ENCODE results near the gene MYOZ3. TPM values are rescaled to one million over a fixed set of nuclear protein-coding genes. Genes with fewer than 3 reads are reported as not detected.

The MYOZ3 gene
- total and polyA plus RNA-seq, 9 donors, result 7.2 to 15.7 (median 9.1) TPM

DNA sequence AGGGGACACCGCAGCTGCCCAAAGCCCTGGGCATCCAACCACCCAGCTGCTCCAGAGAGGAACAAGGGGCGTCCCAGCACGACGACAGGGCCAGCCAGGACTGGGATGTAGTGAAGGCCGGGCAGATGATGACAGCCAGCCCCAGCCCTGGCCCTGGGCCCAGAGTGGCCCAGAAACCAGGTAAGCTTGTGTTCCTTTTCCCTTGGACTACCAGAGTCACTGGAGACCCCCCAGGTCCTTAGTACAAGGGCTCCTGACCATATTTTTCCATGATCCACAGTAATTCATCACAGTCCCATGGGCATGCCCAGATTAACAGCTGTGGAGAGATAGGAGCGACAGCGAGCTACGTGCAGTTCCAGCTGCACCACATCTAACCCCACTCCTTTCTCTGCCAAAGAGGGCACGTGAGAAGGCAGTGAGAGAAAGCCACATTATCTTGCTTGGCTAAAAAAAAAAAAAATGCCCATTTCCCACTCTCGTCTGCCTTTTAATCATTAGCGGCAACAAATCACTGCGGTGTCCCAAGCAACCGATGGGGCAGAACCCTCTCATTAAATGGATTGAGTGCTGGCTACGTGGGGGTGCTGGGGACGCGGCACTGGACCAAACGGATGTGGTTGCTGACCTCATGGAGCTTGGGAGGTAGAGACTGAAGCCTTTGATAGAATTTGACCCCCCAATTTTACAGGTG, 42.3 kb upstream of the MYOZ3 start:
- H3K27me3 ChIP-seq (ENCODE audit: control insufficient read depth, insufficient read depth, low read length), result no peaks in the 10 kb centered on the region
- H3K27ac ChIP-seq (ENCODE audit: low read length), result peak overlapping the region; percentile 65
- H3K9me3 ChIP-seq (replicated peaks; ENCODE audit: control insufficient read depth, low read depth, low read length), result no peaks in the 10 kb centered on the region
- 42% methylated on average over 10 of the region's 17 CpGs for WGBS (ENCODE audit: insufficient coverage)
- H3K36me3 ChIP-seq (ENCODE audit: control insufficient read depth, insufficient read depth, low read length), result no peaks in the 10 kb centered on the region
- peaks cover 65% of the 10 kb centered on the region for H3K4me1 ChIP-seq (ENCODE audit: control insufficient read depth, insufficient read depth, low read length)
- DNase-seq, result peak; percentile 81
- H3K4me3 ChIP-seq (ENCODE audit: low read length), result no peak overlapping the region

DNA sequence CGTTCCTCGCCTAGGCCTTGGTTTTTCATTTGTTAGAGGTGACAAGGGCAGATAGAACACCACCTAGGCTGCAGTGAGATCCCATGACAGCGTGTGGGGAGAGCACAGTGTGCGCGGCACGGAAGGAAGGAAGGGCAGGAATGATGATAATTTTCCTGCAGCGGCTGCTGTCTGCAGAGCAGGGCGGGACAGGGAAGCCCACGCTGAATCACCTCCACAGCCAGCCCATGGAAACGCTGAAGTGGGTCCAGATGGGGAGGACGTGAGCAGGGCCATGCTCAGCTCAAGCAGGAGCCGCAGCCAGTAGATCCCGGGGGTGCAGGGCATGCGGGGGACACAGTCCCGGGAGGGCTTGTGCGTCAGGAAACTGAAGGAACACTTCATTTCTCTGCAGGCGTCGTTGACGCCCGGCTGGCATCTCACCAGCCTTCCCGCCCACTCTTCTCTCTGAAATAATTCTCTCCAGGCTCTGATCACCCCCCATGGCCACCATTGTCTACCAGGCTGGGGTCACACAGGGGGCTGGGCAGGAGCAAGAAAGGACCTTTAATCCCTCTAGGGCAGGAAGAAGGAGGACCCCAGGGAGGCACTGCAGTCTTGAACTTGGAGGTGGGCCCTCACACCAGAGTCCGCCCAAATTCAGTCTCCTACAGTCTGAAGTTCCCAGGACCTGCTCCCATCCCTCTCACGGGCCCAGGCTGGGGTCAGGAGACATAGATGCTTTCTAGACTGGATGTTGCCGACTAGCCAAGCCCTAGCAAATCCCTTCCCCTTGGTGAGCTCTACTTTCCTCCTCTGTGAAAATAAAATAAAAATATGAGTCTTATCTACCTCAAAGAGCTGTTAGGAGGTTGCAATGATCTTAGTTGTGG, 41.5 kb upstream of the MYOZ3 start:
- peak; percentile 69 for DNase-seq
- Histone ChIP-seq H3K4me3 (ENCODE audit: low read length) (no peak overlapping the region), H3K36me3 (ENCODE audit: control insufficient read depth, insufficient read depth, low read length) (no peaks in the 10 kb centered on the region), H3K27me3 (ENCODE audit: control insufficient read depth, insufficient read depth, low read length) (no peaks in the 10 kb centered on the region), H3K4me1 (ENCODE audit: control insufficient read depth, insufficient read depth, low read length) (peaks cover 63% of the 10 kb centered on the region), H3K27ac (ENCODE audit: low read length) (peak overlapping the region; percentile 65), H3K9me3 (replicated peaks; ENCODE audit: control insufficient read depth, low read depth, low read length) (no peaks in the 10 kb centered on the region)
- WGBS (ENCODE audit: insufficient coverage), result 38% methylated on average over 13 of the region's 24 CpGs

DNA sequence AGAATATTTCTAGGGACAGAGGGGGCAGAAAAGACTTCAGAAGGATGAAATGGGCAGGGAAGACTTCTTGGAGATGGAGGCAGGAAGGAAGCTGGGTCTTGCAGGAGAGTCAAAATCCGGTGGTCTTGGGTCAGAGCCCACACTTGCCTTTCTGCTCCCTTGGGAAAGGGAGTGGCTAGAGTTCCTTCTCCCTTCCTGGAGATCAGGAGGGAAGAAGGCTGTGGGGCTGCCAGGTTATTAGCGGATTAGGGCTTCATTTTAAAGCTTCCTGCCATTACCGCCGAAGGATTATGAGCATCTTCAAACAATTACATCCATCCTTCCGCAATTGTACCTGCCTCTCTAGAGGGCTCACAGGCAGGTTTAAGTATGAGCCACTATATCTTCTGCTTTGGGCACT, 39.8 kb upstream of the MYOZ3 start:
- no peak for DNase-seq
- Histone ChIP-seq H3K36me3 (ENCODE audit: control insufficient read depth, insufficient read depth, low read length) (no peaks in the 10 kb centered on the region), H3K4me1 (ENCODE audit: control insufficient read depth, insufficient read depth, low read length) (peaks cover 62% of the 10 kb centered on the region), H3K4me3 (ENCODE audit: low read length) (no peak overlapping the region), H3K9me3 (replicated peaks; ENCODE audit: control insufficient read depth, low read depth, low read length) (no peaks in the 10 kb centered on the region), H3K27ac (ENCODE audit: low read length) (no peak overlapping the region), H3K27me3 (ENCODE audit: control insufficient read depth, insufficient read depth, low read length) (peaks cover 5% of the 10 kb centered on the region)
- WGBS (ENCODE audit: insufficient coverage), result 40% methylated on average over 1 of the region's 5 CpGs

GRCh38 chr5:150622157-150622556, 38.9 kb upstream of the MYOZ3 start:
- 100% methylated on average over 1 of the region's 2 CpGs for WGBS (ENCODE audit: insufficient coverage)
- Histone ChIP-seq H3K4me3 (ENCODE audit: low read length) (no peak overlapping the region), H3K36me3 (ENCODE audit: control insufficient read depth, insufficient read depth, low read length) (no peaks in the 10 kb centered on the region), H3K27ac (ENCODE audit: low read length) (no peak overlapping the region), H3K27me3 (ENCODE audit: control insufficient read depth, insufficient read depth, low read length) (peaks cover 5% of the 10 kb centered on the region), H3K9me3 (replicated peaks; ENCODE audit: control insufficient read depth, low read depth, low read length) (no peaks in the 10 kb centered on the region), H3K4me1 (ENCODE audit: control insufficient read depth, insufficient read depth, low read length) (peaks cover 66% of the 10 kb centered on the region)
- no peak for DNase-seq

- H3K27me3 ChIP-seq (ENCODE audit: control insufficient read depth, insufficient read depth, low read length), result peaks cover 5% of the 10 kb centered on the region
- WGBS (ENCODE audit: insufficient coverage), result 40% methylated on average over 5 of the region's 7 CpGs
- no peak for DNase-seq
- no peaks in the 10 kb centered on the region for H3K9me3 ChIP-seq (replicated peaks; ENCODE audit: control insufficient read depth, low read depth, low read length)
- no peak overlapping the region for H3K4me3 ChIP-seq (ENCODE audit: low read length)
- no peaks in the 10 kb centered on the region for H3K36me3 ChIP-seq (ENCODE audit: control insufficient read depth, insufficient read depth, low read length)
- peaks cover 72% of the 10 kb centered on the region for H3K4me1 ChIP-seq (ENCODE audit: control insufficient read depth, insufficient read depth, low read length)
- H3K27ac ChIP-seq (ENCODE audit: low read length), result no peak overlapping the region
Measured at GRCh38 chr5:150623152-150623877, 37.7 kb upstream of the MYOZ3 start.

DNA sequence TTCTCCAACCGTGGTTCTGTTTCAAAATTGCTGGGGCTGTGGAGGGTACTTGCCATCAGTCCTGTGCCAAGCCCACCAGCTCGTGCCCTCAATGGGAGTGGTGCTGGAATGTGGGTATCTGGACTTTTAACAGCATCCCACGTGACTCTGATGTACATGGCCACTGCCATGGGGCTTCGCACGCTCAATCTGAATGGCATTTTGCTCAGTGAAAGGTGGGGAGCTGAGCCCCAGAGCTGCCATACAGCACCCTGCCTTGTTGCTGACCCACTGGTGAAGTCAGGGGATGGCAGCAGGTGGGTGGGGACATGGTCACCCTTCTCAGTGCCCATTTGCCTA, 37.2 kb upstream of the MYOZ3 start:
- 59% methylated on average over 4 of the region's 5 CpGs for WGBS (ENCODE audit: insufficient coverage)
- peak overlapping the region; percentile 76 for H3K27ac ChIP-seq (ENCODE audit: low read length)

DNA sequence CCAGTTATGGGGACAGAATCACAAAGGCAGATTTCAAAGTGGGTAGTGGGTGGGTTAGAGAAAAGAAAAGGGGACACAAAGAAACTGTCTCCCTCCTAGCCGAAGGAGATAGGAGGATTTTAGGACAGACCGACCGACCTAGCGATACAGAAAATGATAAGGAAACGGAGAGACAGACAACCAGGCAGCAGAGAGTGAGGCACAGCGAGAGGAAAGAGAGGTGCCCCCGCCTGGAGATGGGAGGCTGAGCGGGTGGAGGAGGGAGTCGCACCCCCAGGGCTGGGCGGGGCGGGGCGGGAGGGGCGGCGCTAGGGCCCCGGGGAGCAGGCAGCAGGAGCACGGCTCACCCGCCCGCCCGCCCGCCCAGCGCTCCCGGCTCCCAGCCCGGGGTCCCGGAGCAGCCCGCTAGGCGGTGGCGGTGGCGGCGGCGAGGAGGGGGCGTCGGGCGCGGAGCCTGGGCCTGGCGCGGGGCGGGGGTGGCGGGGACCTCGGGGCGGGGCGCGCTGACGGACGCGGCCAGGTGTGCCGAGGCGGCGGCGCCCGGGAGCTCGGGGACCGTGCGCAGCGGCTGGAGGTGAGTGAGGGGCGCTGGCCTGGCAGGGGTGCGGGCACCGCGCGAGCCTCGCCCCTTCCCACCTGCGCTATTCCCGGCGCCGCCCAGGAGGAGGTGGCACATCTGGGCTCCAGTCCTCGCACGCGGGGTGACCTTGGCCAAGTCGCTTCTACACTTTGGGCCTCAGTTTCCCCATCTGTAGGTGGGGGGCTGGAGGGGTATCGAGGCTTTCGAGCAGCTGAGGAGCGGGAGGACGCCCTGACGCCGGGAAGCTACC, 36.5 kb upstream of the MYOZ3 start:
- 4% methylated on average over 73 of the region's 74 CpGs for WGBS (ENCODE audit: insufficient coverage)
- Histone ChIP-seq H3K9me3 (replicated peaks; ENCODE audit: control insufficient read depth, low read depth, low read length) (no peaks in the 10 kb centered on the region), H3K4me1 (ENCODE audit: control insufficient read depth, insufficient read depth, low read length) (peaks cover 59% of the 10 kb centered on the region), H3K27ac (ENCODE audit: low read length) (peak overlapping the region; percentile 94), H3K4me3 (ENCODE audit: low read length) (peak overlapping the region; percentile 74), H3K27me3 (ENCODE audit: control insufficient read depth, insufficient read depth, low read length) (peaks cover 5% of the 10 kb centered on the region), H3K36me3 (ENCODE audit: control insufficient read depth, insufficient read depth, low read length) (no peaks in the 10 kb centered on the region)
- DNase-seq, result peak; percentile 63

More for the DNA sequence above, 37.2 kb upstream of the MYOZ3 start:
- Histone ChIP-seq H3K4me3 (ENCODE audit: low read length) (no peak overlapping the region), H3K4me1 (ENCODE audit: control insufficient read depth, insufficient read depth, low read length) (peaks cover 66% of the 10 kb centered on the region), H3K27me3 (ENCODE audit: control insufficient read depth, insufficient read depth, low read length) (peaks cover 5% of the 10 kb centered on the region), H3K9me3 (replicated peaks; ENCODE audit: control insufficient read depth, low read depth, low read length) (no peaks in the 10 kb centered on the region), H3K36me3 (ENCODE audit: control insufficient read depth, insufficient read depth, low read length) (no peaks in the 10 kb centered on the region)
- DNase-seq, result no peak

- no peak for DNase-seq
- Histone ChIP-seq H3K4me1 (ENCODE audit: control insufficient read depth, insufficient read depth, low read length) (peaks cover 60% of the 10 kb centered on the region), H3K27ac (ENCODE audit: low read length) (peak overlapping the region; percentile 94), H3K27me3 (ENCODE audit: control insufficient read depth, insufficient read depth, low read length) (peaks cover 5% of the 10 kb centered on the region), H3K4me3 (ENCODE audit: low read length) (peak overlapping the region; percentile 74), H3K9me3 (replicated peaks; ENCODE audit: control insufficient read depth, low read depth, low read length) (no peaks in the 10 kb centered on the region), H3K36me3 (ENCODE audit: control insufficient read depth, insufficient read depth, low read length) (no peaks in the 10 kb centered on the region)
- WGBS (ENCODE audit: insufficient coverage), result 33% methylated on average over 16 of the region's 19 CpGs
Measured at GRCh38 chr5:150625164-150625535, 35.9 kb upstream of the MYOZ3 start.

DNA sequence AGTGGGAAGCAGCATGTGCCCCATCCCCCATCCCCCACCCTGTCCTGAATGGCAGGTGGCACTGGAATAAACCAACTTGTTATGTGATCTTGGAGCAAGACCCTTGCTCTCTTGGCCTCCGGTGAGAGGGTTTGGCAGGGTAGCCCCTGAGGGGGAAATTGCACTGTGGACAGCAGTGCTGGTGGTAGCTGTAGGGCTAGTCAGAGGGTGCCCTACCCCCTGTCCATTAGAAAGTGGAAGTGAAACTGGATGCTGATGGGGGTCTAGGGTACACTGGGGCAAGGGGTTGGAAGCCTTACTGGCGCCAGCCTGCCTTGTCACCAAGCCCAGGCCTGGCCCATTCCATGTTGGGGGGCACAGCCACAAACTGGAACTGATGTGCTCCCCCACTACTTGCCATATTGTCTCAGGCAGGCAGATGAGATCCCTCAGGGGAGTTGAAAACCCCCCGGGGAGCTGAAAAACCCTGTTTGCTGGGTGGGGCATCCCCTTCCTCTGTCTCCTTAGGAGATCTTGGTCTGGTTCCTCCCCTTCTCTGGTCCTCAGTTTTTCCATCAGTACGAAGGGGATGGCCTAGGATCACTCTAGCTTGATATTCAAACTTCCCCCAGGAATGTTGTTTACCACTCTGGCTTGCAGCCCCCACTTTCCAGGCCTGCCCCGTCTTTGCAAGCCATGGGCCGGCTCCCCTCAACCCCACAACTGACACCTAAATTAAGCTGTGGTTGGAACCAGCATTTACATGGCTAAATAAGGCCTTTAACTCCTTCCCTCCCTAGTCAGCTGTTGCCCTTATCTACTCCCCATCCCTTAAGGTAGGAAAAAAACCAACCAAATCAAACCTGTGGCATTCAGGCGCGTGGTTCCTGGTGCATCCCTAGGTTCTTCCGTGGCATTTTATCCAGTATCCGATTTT, 35.0 kb upstream of the MYOZ3 start:
- Histone ChIP-seq H3K27ac (ENCODE audit: low read length) (peak overlapping the region; percentile 94), H3K9me3 (replicated peaks; ENCODE audit: control insufficient read depth, low read depth, low read length) (no peaks in the 10 kb centered on the region), H3K4me1 (ENCODE audit: control insufficient read depth, insufficient read depth, low read length) (peaks cover 69% of the 10 kb centered on the region), H3K4me3 (ENCODE audit: low read length) (peak overlapping the region; percentile 74), H3K36me3 (ENCODE audit: control insufficient read depth, insufficient read depth, low read length) (no peaks in the 10 kb centered on the region), H3K27me3 (ENCODE audit: control insufficient read depth, insufficient read depth, low read length) (peaks cover 5% of the 10 kb centered on the region)
- no peak for DNase-seq
- WGBS (ENCODE audit: insufficient coverage), result 71% methylated on average over 4 of the region's 10 CpGs

Measured in muscle of leg (tissue), 11 donors.